ENCODE results near the gene NMRAL1.

Gene NMRAL1

GRCh38 chr16:4437366-4437765, 37.1 kb downstream of the NMRAL1 start:
- no peak for DNase-seq
- TF ChIP-seq POLR2A (IDR thresholded peaks at IDR 0.05; ENCODE audit: low read length) = no peak
- no peak for TF ChIP-seq GATA1 (IDR thresholded peaks at IDR 0.05; ENCODE audit: low read depth, low read length)

- TF ChIP-seq POLR2A (IDR thresholded peaks at IDR 0.05; ENCODE audit: low read length) (no peak), GATA1 (IDR thresholded peaks at IDR 0.05; ENCODE audit: low read depth, low read length) (no peak)
- DNase-seq = peak in 1 of 2 experiments; percentile 18
Observed at GRCh38 chr16:4435337-4436067, 38.9 kb downstream of the NMRAL1 start.

GRCh38 chr16:4433914-4434787, 40.3 kb downstream of the NMRAL1 start:
- peak; percentile 39 for TF ChIP-seq POLR2A (IDR thresholded peaks at IDR 0.05; ENCODE audit: low read length)
- no peak for TF ChIP-seq GATA1 (IDR thresholded peaks at IDR 0.05; ENCODE audit: low read depth, low read length)

GRCh38 chr16:4433228-4433627, 41.2 kb downstream of the NMRAL1 start:
- TF ChIP-seq GATA1 (IDR thresholded peaks at IDR 0.05; ENCODE audit: low read depth, low read length) (no peak), POLR2A (IDR thresholded peaks at IDR 0.05; ENCODE audit: low read length) (no peak)
- DNase-seq = no peak

More at GRCh38 chr16:4433914-4434787, 40.3 kb downstream of the NMRAL1 start:
- DNase-seq = peak; percentile 63 to 85

- TF ChIP-seq POLR2A (IDR thresholded peaks at IDR 0.05; ENCODE audit: low read length) (no peak), GATA1 (IDR thresholded peaks at IDR 0.05; ENCODE audit: low read depth, low read length) (no peak)
Observed at GRCh38 chr16:4431023-4431422, 43.4 kb downstream of the NMRAL1 start.

GRCh38 chr16:4428500-4428899, 45.9 kb downstream of the NMRAL1 start:
- DNase-seq = no peak
- TF ChIP-seq POLR2A (IDR thresholded peaks at IDR 0.05; ENCODE audit: low read length) (no peak), GATA1 (IDR thresholded peaks at IDR 0.05; ENCODE audit: low read depth, low read length) (no peak)

More at GRCh38 chr16:4431023-4431422, 43.4 kb downstream of the NMRAL1 start:
- DNase-seq = no peak

GRCh38 chr16:4426722-4427372, 47.6 kb downstream of the NMRAL1 start:
- DNase-seq = peak in 1 of 2 experiments; percentile 57
- TF ChIP-seq GATA1 (IDR thresholded peaks at IDR 0.05; ENCODE audit: low read depth, low read length) (no peak), POLR2A (IDR thresholded peaks at IDR 0.05; ENCODE audit: low read length) (no peak)

GRCh38 chr16:4426021-4426684, 48.3 kb downstream of the NMRAL1 start:
- TF ChIP-seq POLR2A (IDR thresholded peaks at IDR 0.05; ENCODE audit: low read length) = no peak
- no peak for TF ChIP-seq GATA1 (IDR thresholded peaks at IDR 0.05; ENCODE audit: low read depth, low read length)
- peak in 1 of 2 experiments; percentile 54 for DNase-seq

GRCh38 chr16:4425378-4426020, 48.9 kb downstream of the NMRAL1 start, which contains the start of gene DNAJA3:
Gene DNAJA3, plus strand, starts transcription at chr16:4425868. Its CDS starts 14 bp downstream, at chr16:4425882.
- DNase-seq = peak; percentile 97 to 99
- TF ChIP-seq POLR2A (IDR thresholded peaks at IDR 0.05; ENCODE audit: low read length) (peak; percentile 95), GATA1 (IDR thresholded peaks at IDR 0.05; ENCODE audit: low read depth, low read length) (no peak)

GRCh38 chr16:4420505-4421105, 53.8 kb downstream of the NMRAL1 start:
- TF ChIP-seq POLR2A (IDR thresholded peaks at IDR 0.05; ENCODE audit: low read length) (no peak), GATA1 (IDR thresholded peaks at IDR 0.05; ENCODE audit: low read depth, low read length) (no peak)
- no peak for DNase-seq

- no peak for DNase-seq
- TF ChIP-seq POLR2A (IDR thresholded peaks at IDR 0.05; ENCODE audit: low read length) = no peak
- TF ChIP-seq GATA1 (IDR thresholded peaks at IDR 0.05; ENCODE audit: low read depth, low read length) = no peak
Observed at GRCh38 chr16:4419402-4419959, 54.9 kb downstream of the NMRAL1 start.
